Stimulated activated CD8-positive, alpha-beta memory T cell treated with anti-CD3 and anti-CD28 coated beads, Interleukin-15, amount 100 ng/mL, for 48 hours (primary cell): Measurements from ENCODE around the gene ASB4.
"Not testable (repeated sequence)": the region's sequence is repeated elsewhere in the genome, so short reads cannot be mapped to it uniquely, and the experiment has no call there.

Experiments
- DNase-seq, 2 donors: peaks; one replicate each; pipeline ENCODE4 v3.0.0-alpha.2; 2020; ENCODE audit warnings: low read depth in 2 of 2

Gene ASB4

GRCh38 chr7:95485391-95486123 lies at the start of gene ASB4:
TSS of gene ASB4 (plus strand) at chr7:95485943. CDS start at chr7:95485972, 29 bp downstream.
- no peak for DNase-seq

- no peak for DNase-seq
Measured at GRCh38 chr7:95436407-95436806, 49.3 kb upstream of the ASB4 start.

- no peak for DNase-seq
Measured at GRCh38 chr7:95440394-95441038, 45.2 kb upstream of the ASB4 start.

- DNase-seq = no peak
Measured at GRCh38 chr7:95441042-95441823, 44.5 kb upstream of the ASB4 start.

GRCh38 chr7:95444796-95445195 lies 40.9 kb upstream of the ASB4 start:
- DNase-seq = no peak

GRCh38 chr7:95446618-95447017 lies 39.1 kb upstream of the ASB4 start:
- DNase-seq = no peak

- no peak for DNase-seq
Measured at GRCh38 chr7:95454438-95455045, 31.2 kb upstream of the ASB4 start.

GRCh38 chr7:95457947-95458346 lies 27.8 kb upstream of the ASB4 start:
- DNase-seq = no peak

GRCh38 chr7:95460653-95461052 lies 25.1 kb upstream of the ASB4 start:
- DNase-seq = not testable (repeated sequence)

- no peak for DNase-seq
Measured at GRCh38 chr7:95467912-95468607, 17.7 kb upstream of the ASB4 start.

- DNase-seq = no peak
Measured at GRCh38 chr7:95469187-95469586, 16.6 kb upstream of the ASB4 start.

GRCh38 chr7:95469848-95470247 lies 15.9 kb upstream of the ASB4 start:
- no peak for DNase-seq

GRCh38 chr7:95470452-95470851 lies 15.3 kb upstream of the ASB4 start:
- DNase-seq = peak in 1 of 2 donors; percentile 2

GRCh38 chr7:95471071-95471470 lies 14.7 kb upstream of the ASB4 start:
- no peak for DNase-seq

- no peak for DNase-seq
Measured at GRCh38 chr7:95472581-95473161, 13.1 kb upstream of the ASB4 start.

GRCh38 chr7:95473276-95473985 lies 12.3 kb upstream of the ASB4 start:
- no peak for DNase-seq

GRCh38 chr7:95476072-95476847 lies 9.5 kb upstream of the ASB4 start:
- DNase-seq = no peak

- DNase-seq = peak in 1 of 2 donors; percentile 18
Measured at GRCh38 chr7:95476904-95477594, 8.7 kb upstream of the ASB4 start.
